HG03442 (cell line): ENCODE data around the gene ARPC4.
"Not testable (repeated sequence)": the region's sequence is repeated elsewhere in the genome, so short reads cannot be mapped to it uniquely, and the experiment has no call there.

ENCODE experiments used
- ATAC-seq: cut with Tn5 transposase; IDR thresholded peaks from one replicate; pipeline ENCODE4 v1.9.1; 2021; ENCODE audit warnings: mild to moderate bottlenecking, moderate library complexity; ENCODE audit not compliant: unreplicated experiment

The ARPC4 gene

GRCh38 chr3:9851383-9851782 is 58.5 kb downstream of the ARPC4 start:
- ATAC-seq = not testable (repeated sequence)

- not testable (repeated sequence) for ATAC-seq
Observed at GRCh38 chr3:9851926-9852325, 59.0 kb downstream of the ARPC4 start.

GRCh38 chr3:9852528-9852927 is 59.6 kb downstream of the ARPC4 start:
- ATAC-seq = no peak

- ATAC-seq = not testable (repeated sequence)
Observed at GRCh38 chr3:9854291-9854940, 61.5 kb downstream of the ARPC4 start.

GRCh38 chr3:9855594-9855993 is 62.7 kb downstream of the ARPC4 start:
- ATAC-seq = no peak
